CD4-positive, CD25-positive, alpha-beta regulatory T cell (primary cell): ENCODE measurements around the gene C1orf56. TPM values are rescaled to one million over a fixed set of nuclear protein-coding genes. Genes with fewer than 3 reads are reported as not detected.

Experiments used
- ATAC-seq, 2 donors: fragments of 150-1000 bp; cut with Tn5 transposase; one replicate each; pipeline ENCODE4 v1.10.0; 2021; ENCODE audit warnings: low read depth in 2 of 2, moderate number of reproducible peaks in 2 of 2, moderate library complexity in 1 of 2
- DNase-seq, 3 donors: peaks; one replicate each; pipeline versions ENCODE4 v3.0.0 to v3.0.0-alpha.2; 2012 to 2022; ENCODE audit warnings: mixed read lengths in 1 of 3
- H3K27ac ChIP-seq: one replicate; pipeline ENCODE4 v1.7.0; 2013; ENCODE audit warnings: mild to moderate bottlenecking, low read length; ENCODE audit not compliant: insufficient read depth, poor library complexity, severe bottlenecking
- H3K27me3 ChIP-seq: one replicate; pipeline ENCODE4 v1.7.0; 2013; ENCODE audit warnings: low read length; ENCODE audit not compliant: control insufficient read depth, insufficient read depth
- H3K36me3 ChIP-seq: one replicate; pipeline ENCODE4 v1.7.0; 2013; ENCODE audit warnings: mild to moderate bottlenecking, low read length, moderate library complexity; ENCODE audit not compliant: control insufficient read depth, insufficient read depth
- H3K4me1 ChIP-seq: 2 replicates; pipeline ENCODE4 v1.7.0; 2013; ENCODE audit warnings: mild to moderate bottlenecking, low read length; ENCODE audit not compliant: insufficient read depth, control insufficient read depth, poor library complexity, severe bottlenecking
- H3K4me3 ChIP-seq: one replicate; pipeline ENCODE4 v1.7.0; 2013; ENCODE audit warnings: low read depth, mild to moderate bottlenecking, low read length, moderate library complexity
- H3K9me3 ChIP-seq, 2 experiments: 1 replicate in 1 of 2; 2 replicates in 1 of 2; pipeline ENCODE4 v1.7.0; 2013; ENCODE audit warnings: low read length in 2 of 2, mild to moderate bottlenecking in 1 of 2, moderate library complexity in 1 of 2; ENCODE audit not compliant: control insufficient read depth in 2 of 2
- H3K27ac Mint-ChIP-seq, 3 donors: one replicate each; pipeline ENCODE4 v1.8.0; 2020 to 2022; ENCODE audit warnings: mild to moderate bottlenecking in 3 of 3, mixed read lengths in 3 of 3, moderate library complexity in 2 of 3
- H3K27me3 Mint-ChIP-seq: one replicate; pipeline ENCODE4 v1.8.0; 2022; ENCODE audit warnings: mild to moderate bottlenecking, mixed read lengths
- H3K36me3 Mint-ChIP-seq: one replicate; pipeline ENCODE4 v1.8.0; 2020; ENCODE audit warnings: mixed read lengths
- H3K4me1 Mint-ChIP-seq, 4 donors: one replicate each; pipeline ENCODE4 v1.8.0; 2020 to 2022; ENCODE audit warnings: mixed read lengths in 4 of 4, mild to moderate bottlenecking in 1 of 4
- H3K4me3 Mint-ChIP-seq, 4 donors: one replicate each; pipeline ENCODE4 v1.8.0; 2020 to 2022; ENCODE audit warnings: mild to moderate bottlenecking in 4 of 4, mixed read lengths in 4 of 4, moderate library complexity in 3 of 4
- H3K9me3 Mint-ChIP-seq, 7 donors: one replicate each; pipeline ENCODE4 v1.8.0; 2020 to 2022; ENCODE audit warnings: mixed read lengths in 7 of 7, mild to moderate bottlenecking in 3 of 7, moderate library complexity in 2 of 7
- polyA plus RNA-seq, 4 donors: library from polyadenylated mRNA; unstranded; fragments of 300-500 nt; fragmentation: Illumina TruSeq; gene quantifications; one replicate each; pipeline ENCODE4 v1.2.3, GENCODE V29; 2021
- total RNA-seq: library from RNA; stranded (reverse); gene quantifications from one replicate; pipeline ENCODE4 v1.2.3, GENCODE V29; 2022

C1orf56 gene
- total and polyA plus RNA-seq, 5 donors from 2014 or later: 0.67 to 4.8 (median 3.7) TPM

- H3K36me3 ChIP-seq: peaks cover 7% of the 10 kb centered on the region
- H3K9me3 ChIP-seq: no peaks in the 10 kb centered on the region
- ATAC-seq: no peak
- no peaks in the 10 kb centered on the region for H3K4me1 ChIP-seq
- H3K4me3 Mint-ChIP-seq: no peak overlapping the region
- H3K9me3 Mint-ChIP-seq: no peaks in the 10 kb centered on the region
- H3K36me3 Mint-ChIP-seq: peaks cover 5% of the 10 kb centered on the region
- no peak overlapping the region for H3K4me3 ChIP-seq
- no peaks in the 10 kb centered on the region for H3K27me3 Mint-ChIP-seq
- H3K27ac Mint-ChIP-seq: no peak overlapping the region
- H3K4me1 Mint-ChIP-seq: no peaks in the 10 kb centered on the region
- no peak for DNase-seq
- H3K27me3 ChIP-seq: no peaks in the 10 kb centered on the region
- no peak overlapping the region for H3K27ac ChIP-seq
Observed at GRCh38 chr1:151098126-151098525, 50.6 kb downstream of the C1orf56 start.

Other genes starting within 250 kb of the C1orf56 start
- 18.0 TPM for gene CTSK, start 239.5 kb upstream of the C1orf56 start, total RNA-seq
- gene CTSK, start 239.5 kb upstream of the C1orf56 start, polyA plus RNA-seq: 1 to 10 TPM in 1 of 4 donors, under 1 TPM in 2, not detected in 1; 0.10 to 1.4 (median 0.82) TPM
- gene ARNT, start 171.2 kb upstream of the C1orf56 start, total RNA-seq: 43.3 TPM
- 10 to 100 TPM; 25.9 to 29.0 (median 27.0) TPM for gene ARNT, start 171.2 kb upstream of the C1orf56 start, polyA plus RNA-seq
- gene CTXND2, start 160.6 kb upstream of the C1orf56 start, total RNA-seq: not detected
- gene CTXND2, start 160.6 kb upstream of the C1orf56 start, polyA plus RNA-seq: not detected
- gene SETDB1, start 121.4 kb upstream of the C1orf56 start, total RNA-seq: 48.7 TPM
- gene SETDB1, start 121.4 kb upstream of the C1orf56 start, polyA plus RNA-seq: 10 to 100 TPM in 3 of 4 donors, 1 to 10 TPM in 1; 9.4 to 13.6 (median 12.3) TPM
- 99.1 TPM for gene CERS2, start 72.9 kb upstream of the C1orf56 start, total RNA-seq
- gene CERS2, start 72.9 kb upstream of the C1orf56 start, polyA plus RNA-seq: 100 to 1,000 TPM; 179 to 201 (median 189) TPM
- not detected for gene ANXA9, start 65.5 kb upstream of the C1orf56 start, total RNA-seq
- gene ANXA9, start 65.5 kb upstream of the C1orf56 start, polyA plus RNA-seq: not detected
- gene MINDY1, start 40.8 kb upstream of the C1orf56 start, total RNA-seq: 12.9 TPM
- gene MINDY1, start 40.8 kb upstream of the C1orf56 start, polyA plus RNA-seq: 1 to 10 TPM; 3.0 to 8.9 (median 5.1) TPM
- 18.0 TPM for gene PRUNE1, start 39.3 kb upstream of the C1orf56 start, total RNA-seq
- 10 to 100 TPM; 46.5 to 56.3 (median 52.3) TPM for gene PRUNE1, start 39.3 kb upstream of the C1orf56 start, polyA plus RNA-seq
- 0.94 TPM for gene BNIPL, start 11.2 kb upstream of the C1orf56 start, total RNA-seq
- gene BNIPL, start 11.2 kb upstream of the C1orf56 start, polyA plus RNA-seq: under 1 TPM; 0.07 to 0.43 (median 0.18) TPM
- 496 TPM for gene CDC42SE1, start 11.9 kb downstream of the C1orf56 start, total RNA-seq
- 100 to 1,000 TPM; 119 to 152 (median 140) TPM for gene CDC42SE1, start 11.9 kb downstream of the C1orf56 start, polyA plus RNA-seq
- 3.9 TPM for gene MLLT11, start 12.6 kb downstream of the C1orf56 start, total RNA-seq
- 1 to 10 TPM; 3.1 to 4.4 (median 4.2) TPM for gene MLLT11, start 12.6 kb downstream of the C1orf56 start, polyA plus RNA-seq
- 26.4 TPM for gene GABPB2, start 23.0 kb downstream of the C1orf56 start, total RNA-seq
- gene GABPB2, start 23.0 kb downstream of the C1orf56 start, polyA plus RNA-seq: 1 to 10 TPM; 5.4 to 8.1 (median 6.0) TPM
- 7.2 TPM for gene SEMA6C, start 98.9 kb downstream of the C1orf56 start, total RNA-seq
- gene SEMA6C, start 98.9 kb downstream of the C1orf56 start, polyA plus RNA-seq: under 1 TPM; 0.63 to 0.76 (median 0.73) TPM
- 4.3 TPM for gene TNFAIP8L2, start 108.9 kb downstream of the C1orf56 start, total RNA-seq
- gene TNFAIP8L2, start 108.9 kb downstream of the C1orf56 start, polyA plus RNA-seq: 10 to 100 TPM; 32.9 to 62.5 (median 47.2) TPM
- gene LYSMD1, start 118.2 kb downstream of the C1orf56 start, total RNA-seq: 0.54 TPM
- under 1 TPM in 3 of 4 donors, not detected in 1; 0.14 to 0.18 (median 0.14) TPM for gene LYSMD1, start 118.2 kb downstream of the C1orf56 start, polyA plus RNA-seq
- 51.0 TPM for gene SCNM1, start 118.4 kb downstream of the C1orf56 start, total RNA-seq
- gene SCNM1, start 118.4 kb downstream of the C1orf56 start, polyA plus RNA-seq: 100 to 1,000 TPM in 1 of 4 donors, 10 to 100 TPM in 3; 74.3 to 104 (median 90.5) TPM
- gene TMOD4, start 128.2 kb downstream of the C1orf56 start, total RNA-seq: 3.3 TPM
- not detected for gene TMOD4, start 128.2 kb downstream of the C1orf56 start, polyA plus RNA-seq
- gene VPS72, start 142.4 kb downstream of the C1orf56 start, total RNA-seq: 41.8 TPM
- 100 to 1,000 TPM in 1 of 4 donors, 10 to 100 TPM in 3; 83.0 to 101 (median 95.0) TPM for gene VPS72, start 142.4 kb downstream of the C1orf56 start, polyA plus RNA-seq
- 60.3 TPM for gene PIP5K1A, start 150.8 kb downstream of the C1orf56 start, total RNA-seq
- 10 to 100 TPM; 12.0 to 17.5 (median 15.1) TPM for gene PIP5K1A, start 150.8 kb downstream of the C1orf56 start, polyA plus RNA-seq
- gene PSMD4, start 207.0 kb downstream of the C1orf56 start, total RNA-seq: 91.6 TPM
- gene PSMD4, start 207.0 kb downstream of the C1orf56 start, polyA plus RNA-seq: 100 to 1,000 TPM; 242 to 392 (median 297) TPM
- 31.9 TPM for gene ZNF687, start 234.5 kb downstream of the C1orf56 start, total RNA-seq
- 1 to 10 TPM in 3 of 4 donors, under 1 TPM in 1; 0.46 to 1.9 (median 1.4) TPM for gene ZNF687, start 234.5 kb downstream of the C1orf56 start, polyA plus RNA-seq